Gastrocnemius medialis (tissue), 4 donors: Measurements from ENCODE around the gene CLDN7. TPM values are rescaled to one million over a fixed set of nuclear protein-coding genes. Genes with fewer than 3 reads are reported as not detected.
A peak's percentile ranks its signal among the peaks of the same experiment; 100 is the strongest.
"Not testable (repeated sequence)": the region's sequence is repeated elsewhere in the genome, so short reads cannot be mapped to it uniquely, and the experiment has no call there.

Experiments
- ATAC-seq, 2 donors: fragments of 150-250 bp; one replicate each; pipeline ENCODE4 v1.9.1; 2016
- DNase-seq, 2 donors: peaks; one replicate each; pipeline ENCODE4 v3.0.0-alpha.2; 2019
- H3K27ac ChIP-seq, 4 donors: fragments of 200-600 bp; sonication (generic); 1 replicate in 1 of 4; 2 replicates in 3 of 4; pipeline ENCODE4 v1.5.1; 2016 to 2018; ENCODE audit warnings: mild to moderate bottlenecking in 2 of 4, moderate library complexity in 1 of 4
- H3K27me3 ChIP-seq, 3 donors: fragments of 200-600 bp; sonication (generic) in 2 of 3; 1 replicate in 1 of 3; 2 replicates in 2 of 3; pipeline versions ENCODE4 v1.5.1 to v1.6.0; 2016 to 2019; ENCODE audit warnings: mild to moderate bottlenecking in 1 of 3, moderate library complexity in 1 of 3
- H3K36me3 ChIP-seq, 2 donors: fragments of 200-600 bp; sonication (generic) in 1 of 2; one replicate each; pipeline ENCODE4 v1.5.1; 2017 to 2018
- H3K4me1 ChIP-seq, 2 donors: fragments of 200-600 bp; sonication (generic) in 1 of 2; one replicate each; pipeline ENCODE4 v1.5.1; 2016 to 2017; ENCODE audit warnings: mild to moderate bottlenecking in 2 of 2
- H3K4me3 ChIP-seq, 4 donors: fragments of 200-600 bp; sonication (generic) in 3 of 4; 1 replicate in 1 of 4; 2 replicates in 3 of 4; pipeline ENCODE4 v1.5.1; 2016 to 2019; ENCODE audit warnings: mild to moderate bottlenecking in 2 of 4
- H3K9me3 ChIP-seq, 3 donors: fragments of 200-600 bp; sonication (generic) in 2 of 3; 1 replicate in 1 of 3; 2 replicates in 2 of 3; pipeline ENCODE4 v1.5.1; 2016 to 2019
- POLR2A ChIP-seq, 2 donors: fragments of 450-650 bp; IDR thresholded peaks; one replicate each; pipeline ENCODE4 v1.6.1; 2017; ENCODE audit warnings: antibody characterized with exemption in 2 of 2, mild to moderate bottlenecking in 2 of 2, moderate library complexity in 2 of 2
- in situ Hi-C, 4 donors: fragments of 200-750 bp; cut with MboI; loops; one replicate each; pipeline versions ENCODE4 v1.15.0 to v1.8.0; 2017; ENCODE audit warnings: low sequenced_read_pairs in 4 of 4
- intact Hi-C: fragments of 100-400 bp; cut with DNase I; formaldehyde crosslinking; loops from one replicate; pipeline ENCODE4 v1.15.1; 2023; ENCODE audit warnings: low total_unique reads
- total RNA-seq, 4 donors: library from RNA; depleted of rRNA; stranded (reverse); fragments of >200 nt; gene quantifications; one replicate each; pipeline versions ENCODE4 v1.1.0 to v1.2.3, GENCODE V29; 2016
- TF ChIP-seq, protein P1 (sequence below), 5 experiments: fragments of 450-650 bp in 3 of 5; fragments of 200-600 bp in 2 of 5; sonication (generic) in 2 of 5; IDR thresholded peaks in 4 of 5; conservative IDR thresholded peaks in 1 of 5; 1 replicate in 4 of 5; 2 replicates in 1 of 5; pipeline ENCODE4 v1.5.1; 2016 to 2019; ENCODE audit warnings: antibody characterized with exemption in 5 of 5, mild to moderate bottlenecking in 3 of 5, moderate library complexity in 3 of 5

CLDN7 gene
- total RNA-seq, 4 donors from 2014 or later = 0.46 to 5.1 TPM; not detected in 2

DNA sequence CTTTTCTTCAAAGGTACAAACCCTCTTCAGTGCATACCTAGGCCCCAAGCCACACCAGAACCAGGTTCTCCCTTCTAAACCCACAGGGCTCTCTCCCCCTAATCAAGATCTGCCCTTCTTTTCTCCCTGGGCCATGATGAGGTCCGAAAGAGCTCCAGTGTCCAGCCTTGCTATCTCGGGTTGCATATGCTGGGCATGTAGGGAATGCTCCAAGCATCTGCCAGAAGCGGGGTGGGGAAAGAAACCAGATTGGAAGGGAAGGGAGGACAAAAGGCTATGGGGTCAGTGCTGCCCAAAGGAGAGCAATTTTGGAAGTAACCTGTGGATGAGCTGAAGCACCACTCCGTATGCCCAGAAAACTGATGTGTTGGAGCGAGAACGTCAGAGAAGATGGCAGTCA, 13.1 kb downstream of the CLDN7 start:
- TF ChIP-seq POLR2A (IDR thresholded peaks at IDR 0.05) = no peak
- TF ChIP-seq, protein P1, sequence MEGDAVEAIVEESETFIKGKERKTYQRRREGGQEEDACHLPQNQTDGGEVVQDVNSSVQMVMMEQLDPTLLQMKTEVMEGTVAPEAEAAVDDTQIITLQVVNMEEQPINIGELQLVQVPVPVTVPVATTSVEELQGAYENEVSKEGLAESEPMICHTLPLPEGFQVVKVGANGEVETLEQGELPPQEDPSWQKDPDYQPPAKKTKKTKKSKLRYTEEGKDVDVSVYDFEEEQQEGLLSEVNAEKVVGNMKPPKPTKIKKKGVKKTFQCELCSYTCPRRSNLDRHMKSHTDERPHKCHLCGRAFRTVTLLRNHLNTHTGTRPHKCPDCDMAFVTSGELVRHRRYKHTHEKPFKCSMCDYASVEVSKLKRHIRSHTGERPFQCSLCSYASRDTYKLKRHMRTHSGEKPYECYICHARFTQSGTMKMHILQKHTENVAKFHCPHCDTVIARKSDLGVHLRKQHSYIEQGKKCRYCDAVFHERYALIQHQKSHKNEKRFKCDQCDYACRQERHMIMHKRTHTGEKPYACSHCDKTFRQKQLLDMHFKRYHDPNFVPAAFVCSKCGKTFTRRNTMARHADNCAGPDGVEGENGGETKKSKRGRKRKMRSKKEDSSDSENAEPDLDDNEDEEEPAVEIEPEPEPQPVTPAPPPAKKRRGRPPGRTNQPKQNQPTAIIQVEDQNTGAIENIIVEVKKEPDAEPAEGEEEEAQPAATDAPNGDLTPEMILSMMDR (IDR thresholded peaks at IDR 0.05 in 4 of 5, conservative IDR thresholded peaks at IDR 0.05 in 1 of 5) = no peak
- peak overlapping the region; percentile 69 to 98 (median 81) for H3K4me3 ChIP-seq
- intact Hi-C loops = loop anchor here (2.0 kb wide), 1 partner anchor 234 kb away; no protein-coding TSS in a partner anchor
- ATAC-seq = peak in 1 of 2 donors; percentile 7
- no peaks in the 10 kb centered on the region for H3K27me3 ChIP-seq
- H3K36me3 ChIP-seq = peaks cover 0 to 29% of the 10 kb centered on the region in 2 donors
- H3K4me1 ChIP-seq = peaks cover 43 to 44% of the 10 kb centered on the region in 2 donors
- in situ Hi-C loops = no loop called here
- peak overlapping the region; percentile 98 to 100 (median 98) for H3K27ac ChIP-seq
- H3K9me3 ChIP-seq = no peaks in the 10 kb centered on the region
- DNase-seq = peak in 1 of 2 donors; percentile 45

DNA sequence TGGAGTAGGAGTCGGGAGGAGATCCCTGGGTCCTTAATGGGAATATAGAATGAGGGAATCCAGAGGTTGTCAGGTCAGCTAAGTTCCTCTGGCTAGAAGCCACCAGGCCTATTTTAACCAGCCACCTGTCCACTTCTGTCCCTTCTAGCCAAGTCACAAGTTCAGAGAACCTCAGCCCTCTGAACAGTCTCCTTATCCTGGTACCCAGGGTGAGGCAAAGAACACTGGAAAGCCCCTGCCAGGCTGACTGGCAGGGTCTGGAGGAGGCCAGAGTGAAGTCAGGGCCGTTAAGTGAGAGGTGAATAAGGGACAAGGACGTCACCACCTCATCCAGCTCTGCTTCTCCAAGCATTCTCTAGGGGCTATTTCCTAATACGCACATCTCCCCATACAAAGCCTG, 13.5 kb downstream of the CLDN7 start:
- peak; percentile 74 to 91 for DNase-seq
- intact Hi-C loops = loop anchor here (2.0 kb wide), 1 partner anchor 234 kb away; no protein-coding TSS in a partner anchor
- H3K4me3 ChIP-seq = peak overlapping the region in 3 of 4 donors; percentile 37 to 81 (median 69)

DNA sequence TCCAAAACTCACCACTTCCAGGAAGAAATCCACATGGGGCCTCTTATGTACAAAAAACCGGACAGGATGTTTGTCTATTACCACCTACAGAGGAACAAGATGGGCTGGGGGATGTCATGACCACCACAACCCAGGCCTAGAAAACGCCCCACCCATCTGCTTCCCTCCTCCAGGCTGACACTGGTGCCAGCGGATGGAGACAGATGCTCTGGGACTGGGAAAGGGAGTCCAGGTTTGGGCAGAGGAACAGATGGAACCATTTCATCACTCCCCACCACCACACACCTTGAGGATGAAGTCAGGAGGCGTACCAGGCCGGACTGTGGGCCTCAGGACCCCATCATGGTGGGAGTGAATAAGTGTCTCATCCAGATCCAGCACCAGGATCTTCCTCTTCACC, 15.5 kb downstream of the CLDN7 start:
- DNase-seq (no peak), ATAC-seq (no peak)
- TF ChIP-seq, protein P1 (IDR thresholded peaks at IDR 0.05 in 4 of 5, conservative IDR thresholded peaks at IDR 0.05 in 1 of 5) = no peak
- no peak for TF ChIP-seq POLR2A (IDR thresholded peaks at IDR 0.05)
- Histone ChIP-seq H3K4me3 (no peak overlapping the region), H3K9me3 (no peaks in the 10 kb centered on the region), H3K27me3 (no peaks in the 10 kb centered on the region), H3K4me1 (peaks cover 37 to 41% of the 10 kb centered on the region in 2 donors), H3K27ac (peak overlapping the region; percentile 98 to 100 (median 98)), H3K36me3 (peaks cover 0 to 32% of the 10 kb centered on the region in 2 donors)
- intact Hi-C loops (no loop called here), in situ Hi-C loops (no loop called here)

More for the DNA sequence above, 13.5 kb downstream of the CLDN7 start:
- H3K4me1 ChIP-seq = peaks cover 43 to 44% of the 10 kb centered on the region in 2 donors
- peak overlapping the region; percentile 98 to 100 (median 98) for H3K27ac ChIP-seq
- peaks cover 0 to 32% of the 10 kb centered on the region in 2 donors for H3K36me3 ChIP-seq
- ATAC-seq = peak; percentile 65 to 67
- in situ Hi-C loops = no loop called here
- no peaks in the 10 kb centered on the region for H3K9me3 ChIP-seq
- TF ChIP-seq, protein P1 (IDR thresholded peaks at IDR 0.05 in 4 of 5, conservative IDR thresholded peaks at IDR 0.05 in 1 of 5) = no peak
- peak; percentile 80 to 87 for TF ChIP-seq POLR2A (IDR thresholded peaks at IDR 0.05)
- no peaks in the 10 kb centered on the region for H3K27me3 ChIP-seq

DNA sequence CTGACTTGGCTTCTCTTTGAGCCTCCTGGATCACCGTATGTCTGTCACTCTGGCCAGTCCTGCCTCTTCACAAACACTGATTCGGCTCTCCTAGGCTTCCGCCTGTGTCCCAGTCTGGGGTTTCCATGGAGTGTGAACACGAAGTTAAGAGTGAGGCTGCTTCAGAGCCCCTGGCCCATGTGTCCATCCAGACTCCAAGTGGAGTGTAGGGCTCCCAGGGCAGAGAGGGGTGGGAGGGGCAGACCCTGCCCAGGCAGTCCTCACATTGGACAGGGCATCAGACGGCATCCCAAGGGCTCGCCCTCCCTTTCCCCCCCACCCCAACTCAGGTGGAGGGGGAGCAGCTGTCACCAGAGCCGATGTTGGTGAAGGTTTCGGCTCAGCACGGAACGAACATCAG, 18.4 kb downstream of the CLDN7 start:
- peaks cover 0 to 44% of the 10 kb centered on the region in 2 donors for H3K36me3 ChIP-seq
- H3K4me3 ChIP-seq, in situ Hi-C loops, H3K27me3 ChIP-seq, ATAC-seq, H3K9me3 ChIP-seq, DNase-seq: not testable (repeated sequence)
- peaks cover 35 to 44% of the 10 kb centered on the region in 2 donors for H3K4me1 ChIP-seq
- intact Hi-C loops = loop anchor here (2.0 to 5.0 kb wide), 2 partner anchors 63 to 908 kb away; partner anchors contain the start of genes EIF5A and PER1
- H3K27ac ChIP-seq = peak overlapping the region; percentile 92 to 99 (median 98)

DNA sequence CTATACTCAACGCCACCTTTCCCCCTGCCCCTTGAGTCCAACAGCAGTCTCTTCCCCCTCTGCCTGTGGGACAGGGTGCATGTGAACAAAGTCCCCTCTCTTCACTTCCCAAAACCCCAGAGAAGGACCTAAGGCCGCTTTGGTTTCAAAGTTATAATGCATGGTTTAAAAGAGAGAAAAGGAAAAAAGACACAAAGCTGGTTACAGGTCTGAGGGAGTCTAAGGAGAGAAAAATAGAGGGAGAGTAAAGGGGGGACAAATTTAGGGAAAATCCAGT, 18.9 kb downstream of the CLDN7 start:
- DNase-seq = no peak
- peaks cover 32 to 40% of the 10 kb centered on the region in 2 donors for H3K4me1 ChIP-seq
- peaks cover 0 to 44% of the 10 kb centered on the region in 2 donors for H3K36me3 ChIP-seq
- ATAC-seq = no peak
- peak overlapping the region; percentile 75 to 99 (median 92) for H3K4me3 ChIP-seq
- intact Hi-C loops = loop anchor here (2.0 to 5.0 kb wide), 2 partner anchors 63 to 909 kb away; partner anchors contain the start of genes EIF5A and PER1
- TF ChIP-seq, protein P1 (IDR thresholded peaks at IDR 0.05 in 4 of 5, conservative IDR thresholded peaks at IDR 0.05 in 1 of 5) = no peak
- no peak for TF ChIP-seq POLR2A (IDR thresholded peaks at IDR 0.05)
- in situ Hi-C loops = no loop called here
- H3K27me3 ChIP-seq = no peaks in the 10 kb centered on the region
- peak overlapping the region; percentile 92 to 99 (median 98) for H3K27ac ChIP-seq
- H3K9me3 ChIP-seq = no peaks in the 10 kb centered on the region
